ENCODE measurements around the gene NXNL2. TPM values are rescaled to one million over a fixed set of nuclear protein-coding genes. Genes with fewer than 3 reads are reported as not detected.

NXNL2 gene
- total and polyA plus RNA-seq, 10 of the 15 experiments (the other 5 are each of a cell fraction or from before 2014, with no cell fraction given): not detected

- Histone ChIP-seq H3K27me3 (replicated peaks in 1 of 2; ENCODE audit: control insufficient read depth in 2 of 2, insufficient read depth in 2 of 2, low read length in 1 of 2) (no peaks in the 10 kb centered on the region; a peak in 1 of 4 replicates), H3K36me3 (ENCODE audit: control insufficient read depth in 2 of 2, insufficient read depth in 2 of 2, low read length in 1 of 2) (no peaks in the 10 kb centered on the region), H3K9me3 (replicated peaks; ENCODE audit: control insufficient read depth, insufficient read depth, low read length) (no peaks in the 10 kb centered on the region), H2AFZ (ENCODE audit: control insufficient read depth, low read depth, low read length) (no peak overlapping the region), H3K79me2 (ENCODE audit: control insufficient read depth, insufficient read depth, low read length) (no peaks in the 10 kb centered on the region), H4K20me1 (ENCODE audit: control insufficient read depth, insufficient read depth) (no peaks in the 10 kb centered on the region), H3K4me2 (ENCODE audit: control insufficient read depth, insufficient read depth) (no peak overlapping the region), H3K27ac (ENCODE audit: control insufficient read depth, insufficient read depth) (no peak overlapping the region), H3K4me1 (ENCODE audit: control insufficient read depth, insufficient read depth, low read length) (no peaks in the 10 kb centered on the region), H3K4me3 (no peak overlapping the region), H3K9ac (ENCODE audit: control insufficient read depth, insufficient read depth, low read length) (no peak overlapping the region)
- POLR2A ChIA-PET: no interaction called here
- in situ Hi-C loops (cut with MboI) (no loop called here), intact Hi-C loops (cut with micrococcal nuclease; ENCODE audit: unreplicated experiment) (loop anchor here (2.0 kb wide), 1 partner anchor 423 kb away; no protein-coding TSS in a partner anchor)
- DNase-seq (ENCODE audit: low read depth, low spot score): no peak
- ATAC-seq: no peak
- BruUV-seq (replicated peaks): no TSS peak
- no peak for FAIRE-seq
- SMC1A ChIA-PET (ENCODE audit: uncharacterized antibody, unreplicated experiment): no interaction called here
- WGBS (ENCODE audit: insufficient coverage, insufficient replicate concordance, low lambda C conversion rate, missing lambda C conversion rate): 53% methylated on average over 6 of the region's 6 CpGs
- CTCF ChIA-PET: no interaction called here
- RAD21 ChIA-PET (ENCODE audit: unreplicated experiment): no interaction called here
- TF ChIP-seq BMI1 (IDR thresholded peaks at IDR 0.05; ENCODE audit: borderline replicate concordance) (no peak), MYC (IDR thresholded peaks at IDR 0.05; ENCODE audit: insufficient read depth, insufficient read length, insufficient replicate concordance, low read length, severe bottlenecking) (no peak), BCL11A (IDR thresholded peaks at IDR 0.05; ENCODE audit: low read depth, low read length) (no peak)
Measured at GRCh38 chr9:88529496-88529895, 5.5 kb upstream of the NXNL2 start.

- CTCF ChIA-PET: no interaction called here
- 50% methylated on average over 1 of the region's 1 CpG for WGBS (ENCODE audit: insufficient coverage, insufficient replicate concordance, low lambda C conversion rate, missing lambda C conversion rate)
- ATAC-seq (no peak), FAIRE-seq (no peak), DNase-seq (ENCODE audit: low read depth, low spot score) (no peak)
- no peak overlapping the region for H2AFZ ChIP-seq (ENCODE audit: control insufficient read depth, low read depth, low read length)
- H3K36me3 ChIP-seq (ENCODE audit: control insufficient read depth in 2 of 2, insufficient read depth in 2 of 2, low read length in 1 of 2): no peaks in the 10 kb centered on the region
- BruUV-seq (replicated peaks): no TSS peak
- no peak overlapping the region for H3K4me2 ChIP-seq (ENCODE audit: control insufficient read depth, insufficient read depth)
- POLR2A ChIA-PET: no interaction called here
- H3K4me3 ChIP-seq: no peak overlapping the region
- no peaks in the 10 kb centered on the region for H3K9me3 ChIP-seq (replicated peaks; ENCODE audit: control insufficient read depth, insufficient read depth, low read length)
- in situ Hi-C loops (cut with MboI) (no loop called here), intact Hi-C loops (cut with micrococcal nuclease; ENCODE audit: unreplicated experiment) (no loop called here)
- H3K79me2 ChIP-seq (ENCODE audit: control insufficient read depth, insufficient read depth, low read length): no peaks in the 10 kb centered on the region
- no peak overlapping the region for H3K27ac ChIP-seq (ENCODE audit: control insufficient read depth, insufficient read depth)
- no peaks in the 10 kb centered on the region; a peak in 1 of 4 replicates for H3K27me3 ChIP-seq (replicated peaks in 1 of 2; ENCODE audit: control insufficient read depth in 2 of 2, insufficient read depth in 2 of 2, low read length in 1 of 2)
- TF ChIP-seq POLR2AphosphoS2 (IDR thresholded peaks at IDR 0.05; ENCODE audit: low read depth, low read length) (no peak), NKRF (conservative IDR thresholded peaks at IDR 0.05) (no peak), POLR2A (IDR thresholded peaks at IDR 0.05; ENCODE audit: low read depth, low read length) (no peak)
- H4K20me1 ChIP-seq (ENCODE audit: control insufficient read depth, insufficient read depth): no peaks in the 10 kb centered on the region
- SMC1A ChIA-PET (ENCODE audit: uncharacterized antibody, unreplicated experiment): no interaction called here
- no peaks in the 10 kb centered on the region for H3K4me1 ChIP-seq (ENCODE audit: control insufficient read depth, insufficient read depth, low read length)
- H3K9ac ChIP-seq (ENCODE audit: control insufficient read depth, insufficient read depth, low read length): no peak overlapping the region
- RAD21 ChIA-PET (ENCODE audit: unreplicated experiment): no interaction called here
Measured at GRCh38 chr9:88530051-88530450, 4.9 kb upstream of the NXNL2 start.
